HG03135 (cell line): Measurements from ENCODE around the gene CAMK1D.
"Not testable (repeated sequence)": the region's sequence is repeated elsewhere in the genome, so short reads cannot be mapped to it uniquely, and the experiment has no call there.

Experiments used
- ATAC-seq: cut with Tn5 transposase; IDR thresholded peaks from one replicate; pipeline ENCODE4 v1.9.1; 2021; ENCODE audit warnings: mild to moderate bottlenecking, moderate library complexity; ENCODE audit not compliant: unreplicated experiment

The CAMK1D gene

GRCh38 chr10:12834116-12834665 is 484.8 kb downstream of the CAMK1D start:
- ATAC-seq = no peak

GRCh38 chr10:12834721-12835120 is 485.4 kb downstream of the CAMK1D start:
- ATAC-seq = no peak

GRCh38 chr10:12835709-12836108 is 486.4 kb downstream of the CAMK1D start:
- ATAC-seq = no peak

GRCh38 chr10:12838366-12838765 is 489.0 kb downstream of the CAMK1D start:
- no peak for ATAC-seq

- no peak for ATAC-seq
Observed at GRCh38 chr10:12838995-12839927, 489.9 kb downstream of the CAMK1D start.

GRCh38 chr10:12839941-12840611 is 490.7 kb downstream of the CAMK1D start:
- ATAC-seq = no peak

DNA sequence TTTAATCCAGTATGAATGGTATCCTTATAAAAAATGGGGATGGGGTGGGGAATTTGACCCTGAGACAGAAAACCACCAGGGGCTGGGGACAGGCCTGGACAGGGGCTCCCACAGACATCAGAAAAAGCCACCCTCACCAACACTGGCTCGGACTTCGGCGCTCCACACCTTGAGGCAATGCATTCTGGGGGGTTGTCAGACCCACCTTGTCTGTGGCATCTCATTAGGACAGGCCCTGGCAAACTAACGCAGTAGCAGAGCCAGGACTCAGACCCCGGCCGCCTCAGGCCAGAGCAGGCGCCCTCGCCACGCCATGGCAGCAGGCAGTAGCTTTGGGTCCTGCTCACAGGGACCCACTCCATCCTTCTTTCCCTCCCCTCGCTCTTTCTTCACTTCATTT is 492.1 kb downstream of the CAMK1D start:
- ATAC-seq = no peak

DNA sequence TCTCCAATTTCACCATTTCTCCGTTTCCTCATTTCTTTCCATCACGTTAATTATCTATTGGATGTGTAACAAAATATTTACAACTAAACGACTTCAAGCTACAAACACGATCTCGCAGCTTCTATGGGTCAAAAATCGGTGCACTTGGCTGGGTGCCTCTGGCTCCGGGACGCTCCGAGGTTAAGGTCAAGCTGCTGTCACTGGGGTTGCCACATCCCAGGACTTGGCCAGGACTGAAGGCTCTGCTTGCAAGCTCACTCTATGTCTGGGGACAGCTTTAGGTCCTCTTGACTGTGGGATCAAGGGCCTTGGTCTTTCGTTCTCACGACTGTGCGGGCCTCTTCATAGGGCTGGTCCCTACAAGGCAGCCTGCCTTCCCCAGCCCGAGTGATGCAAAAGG is 492.5 kb downstream of the CAMK1D start:
- no peak for ATAC-seq

DNA sequence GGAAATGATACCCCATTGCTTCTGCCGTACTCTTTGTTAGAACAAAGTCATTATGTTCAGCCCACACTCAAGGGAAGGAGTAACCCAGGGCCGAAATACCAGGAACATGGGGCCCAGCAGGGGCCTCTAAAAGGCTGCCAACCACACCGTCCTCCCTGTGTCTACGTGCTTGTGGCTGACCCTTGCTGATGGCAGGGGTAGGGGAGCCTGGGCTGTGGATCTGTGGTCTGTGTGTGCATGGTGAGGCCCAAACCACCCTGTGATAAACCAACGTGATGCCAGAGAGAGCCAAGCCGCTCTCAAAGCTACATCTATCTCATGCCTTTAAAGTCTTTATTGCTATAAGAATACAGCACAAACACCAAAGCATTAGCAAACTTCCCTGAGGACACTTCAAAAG is 493.0 kb downstream of the CAMK1D start:
- ATAC-seq = no peak

DNA sequence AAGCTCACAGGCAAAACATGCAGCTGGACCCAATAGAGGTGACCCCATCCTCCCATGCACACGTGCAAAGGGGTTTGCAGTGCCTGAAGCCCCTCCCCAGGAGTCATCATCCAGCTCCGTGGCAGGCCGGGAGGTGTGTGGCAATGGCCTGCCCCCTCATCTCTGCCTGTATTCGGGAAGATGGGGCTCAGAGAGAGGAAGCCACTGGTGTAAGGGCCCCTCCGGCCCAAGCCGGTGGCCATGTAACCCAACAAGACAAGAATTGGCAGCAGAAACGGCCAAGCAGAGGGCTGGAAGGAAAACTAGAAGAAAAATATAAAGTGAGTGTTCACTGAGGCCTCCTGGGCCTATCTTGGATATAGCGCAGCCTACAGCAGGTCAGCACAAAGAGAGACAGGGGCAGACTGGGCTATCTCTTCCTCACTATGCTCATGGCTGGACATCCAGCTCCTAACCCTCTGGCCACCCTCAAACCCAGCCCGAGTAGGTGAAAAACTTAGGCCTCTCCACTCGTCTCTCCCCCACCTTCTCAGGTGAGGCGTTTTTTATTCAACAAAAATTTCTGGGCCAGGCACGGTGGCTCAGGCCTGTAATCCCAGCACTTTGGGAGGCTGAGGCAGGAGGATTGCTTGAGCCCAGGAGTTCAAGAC is 494.1 kb downstream of the CAMK1D start:
- no peak for ATAC-seq

- ATAC-seq = no peak
Observed at GRCh38 chr10:12844811-12845483, 495.6 kb downstream of the CAMK1D start.

DNA sequence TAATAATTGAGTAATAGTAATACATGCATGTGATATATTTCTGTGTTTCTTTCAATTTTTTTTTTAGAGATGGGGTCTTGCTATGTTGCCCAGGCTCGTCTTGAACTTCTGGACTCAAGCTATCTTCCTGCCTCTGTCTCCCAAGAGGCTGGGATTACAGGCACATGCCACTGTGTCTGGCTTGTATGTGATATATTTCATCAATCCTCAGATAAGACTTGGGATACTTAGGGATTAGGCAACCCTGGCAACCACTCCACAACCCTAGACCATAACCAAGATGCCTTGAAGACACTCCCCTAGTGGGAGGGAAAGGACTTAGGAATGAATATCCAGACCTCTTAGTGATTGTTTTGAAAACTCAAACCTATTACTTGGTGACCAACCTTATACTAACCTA is 497.4 kb downstream of the CAMK1D start:
- no peak for ATAC-seq

DNA sequence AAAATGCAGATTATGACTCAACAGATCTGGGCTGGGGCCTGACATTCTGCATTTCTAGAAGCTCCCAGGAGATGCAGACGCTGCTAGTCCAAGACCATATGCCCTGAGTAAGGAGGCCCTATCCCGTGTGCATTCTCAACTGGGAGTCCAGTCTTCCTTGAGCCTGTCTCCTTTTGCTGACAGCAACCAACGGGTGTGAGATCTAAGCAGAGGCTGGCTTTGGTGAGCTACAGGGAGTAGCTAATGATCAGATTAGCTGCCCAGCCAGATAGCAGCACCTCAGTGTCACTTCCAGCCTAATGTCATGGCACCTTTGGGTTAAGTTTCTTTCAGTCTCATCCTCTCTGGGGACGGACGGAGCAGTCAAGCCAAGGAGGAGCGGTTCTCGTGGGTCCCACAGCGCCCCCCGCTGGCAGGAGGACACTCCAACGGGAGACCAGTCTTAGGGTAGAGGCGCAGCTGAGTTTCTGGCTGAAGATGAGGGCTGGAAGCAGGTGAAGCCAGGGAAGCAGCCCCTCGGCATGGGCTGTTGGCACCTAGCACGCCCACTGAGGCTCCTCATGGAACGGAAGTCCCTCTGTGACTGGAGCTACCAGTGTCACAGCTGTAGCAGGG is 498.1 kb downstream of the CAMK1D start:
- ATAC-seq = no peak

- no peak for ATAC-seq
Observed at GRCh38 chr10:12848439-12849173, 499.3 kb downstream of the CAMK1D start.

DNA sequence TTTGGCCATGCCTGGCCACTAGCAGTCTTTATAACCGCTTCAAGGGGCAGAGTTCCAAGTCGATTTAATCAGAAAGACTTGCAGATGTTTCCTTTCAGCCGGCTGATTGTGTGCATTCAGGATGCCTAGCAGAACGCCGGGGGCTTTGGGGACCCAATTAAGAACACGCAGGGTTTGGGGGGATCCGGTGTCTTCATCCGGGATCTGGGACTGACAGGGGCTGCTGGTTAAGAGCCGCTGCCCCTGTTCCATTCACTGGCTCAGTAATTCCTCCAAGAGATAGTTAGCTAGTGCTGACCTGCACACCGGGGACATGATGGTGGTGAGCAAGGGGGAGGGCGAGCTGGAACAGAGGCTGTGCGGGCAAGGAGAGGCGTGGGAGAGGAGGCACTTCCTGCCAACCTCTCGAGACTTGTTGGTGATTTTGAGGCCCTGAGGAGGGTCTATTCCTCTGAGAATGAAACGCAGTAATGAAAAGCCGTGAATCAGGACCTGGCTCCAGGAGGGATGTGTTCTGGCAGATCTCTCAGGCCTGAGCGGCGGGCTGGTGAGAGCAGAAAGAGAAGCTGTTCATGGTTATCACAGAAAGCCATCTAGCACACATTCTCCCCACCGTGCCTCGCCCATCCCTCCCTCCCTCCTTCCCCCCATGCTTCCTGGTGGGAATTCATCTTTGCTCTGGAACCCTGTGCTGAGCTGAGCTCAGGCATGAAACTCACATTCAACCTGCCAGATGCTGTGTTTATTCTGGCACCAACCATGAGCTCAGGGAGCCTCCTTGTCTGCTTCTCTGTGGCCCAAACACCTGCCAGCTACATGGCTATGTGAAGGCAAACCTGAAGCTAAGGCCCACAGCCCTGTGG is 500.2 kb downstream of the CAMK1D start:
- ATAC-seq = no peak

DNA sequence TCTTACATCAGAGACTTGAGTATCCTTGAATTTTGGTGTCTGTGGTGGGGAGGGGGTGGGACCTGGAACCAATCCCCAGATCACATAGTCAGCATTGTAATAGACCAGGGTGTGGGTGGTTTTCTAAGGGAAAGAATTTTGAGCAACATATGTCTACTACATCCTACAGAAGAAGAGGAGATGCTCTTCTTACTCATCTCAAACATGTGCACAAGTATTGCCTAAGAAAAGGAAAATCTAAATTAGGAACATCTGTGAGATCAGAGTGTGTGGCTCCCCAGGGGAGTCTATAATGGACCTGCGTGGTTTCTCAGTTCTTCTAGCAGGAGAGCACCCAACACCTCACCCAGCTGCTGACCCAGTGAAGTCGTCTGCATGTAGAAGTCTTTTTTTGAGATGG is 503.3 kb downstream of the CAMK1D start:
- no peak for ATAC-seq

GRCh38 chr10:12854988-12855387 is 505.6 kb downstream of the CAMK1D start:
- ATAC-seq = no peak

GRCh38 chr10:12862459-12862858 is 513.1 kb downstream of the CAMK1D start:
- ATAC-seq = no peak

DNA sequence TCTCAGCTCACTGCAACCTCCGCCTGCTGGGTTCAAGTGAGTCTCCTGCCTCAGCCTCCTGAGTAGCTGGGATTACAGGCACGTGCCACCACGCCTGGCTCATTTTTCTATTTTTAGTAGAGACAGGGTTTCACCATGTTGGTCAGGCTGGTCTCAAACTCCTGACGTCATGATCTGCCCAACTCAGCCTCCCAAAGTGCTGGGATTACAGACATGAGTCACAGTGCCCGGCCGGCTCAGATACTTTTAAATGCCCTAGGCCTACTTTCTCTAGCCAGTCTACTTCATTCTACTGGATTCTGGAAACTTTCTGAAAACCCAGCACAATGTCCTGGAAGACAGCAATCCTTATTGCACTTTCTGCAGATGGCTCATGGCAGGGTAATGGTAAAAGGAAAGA is 516.2 kb downstream of the CAMK1D start:
- ATAC-seq = not testable (repeated sequence)
